ENCODE measurements around the gene GEMIN5.

Gene GEMIN5

GRCh38 chr5:154892369-154892771, 45.6 kb downstream of the GEMIN5 start:
- H3K4me3 ChIP-seq (ENCODE audit: insufficient read depth, low read depth, low read length), result no peak overlapping the region
- WGBS, 2 experiments, result 86 to 88% methylated on average over 13 of the region's 13 CpGs
- no peaks in the 10 kb centered on the region for H3K27me3 ChIP-seq (ENCODE audit: control insufficient read depth, insufficient read depth, low read length, poor library complexity, severe bottlenecking)
- H3K9me3 ChIP-seq (ENCODE audit: control insufficient read depth, low read length), result no peaks in the 10 kb centered on the region
- H3K4me1 ChIP-seq (ENCODE audit: control insufficient read depth, insufficient read depth, low read length), result no peaks in the 10 kb centered on the region
- H3K36me3 ChIP-seq (ENCODE audit: control insufficient read depth, insufficient read depth, low read length), result peaks cover 64% of the 10 kb centered on the region
- H3K27ac ChIP-seq (ENCODE audit: insufficient read depth, low read depth, low read length, poor library complexity, severe bottlenecking), result no peak overlapping the region

- no peaks in the 10 kb centered on the region for H3K27me3 ChIP-seq (ENCODE audit: control insufficient read depth, insufficient read depth, low read length, poor library complexity, severe bottlenecking)
- WGBS, 2 experiments, result 97 to 99% methylated on average over 2 of the region's 2 CpGs
- H3K4me3 ChIP-seq (ENCODE audit: insufficient read depth, low read depth, low read length), result no peak overlapping the region
- H3K36me3 ChIP-seq (ENCODE audit: control insufficient read depth, insufficient read depth, low read length), result peaks cover 55% of the 10 kb centered on the region
- H3K27ac ChIP-seq (ENCODE audit: insufficient read depth, low read depth, low read length, poor library complexity, severe bottlenecking), result no peak overlapping the region
- H3K9me3 ChIP-seq (ENCODE audit: control insufficient read depth, low read length), result peaks cover 10% of the 10 kb centered on the region
- no peaks in the 10 kb centered on the region for H3K4me1 ChIP-seq (ENCODE audit: control insufficient read depth, insufficient read depth, low read length)
Observed at GRCh38 chr5:154885439-154885838, 52.6 kb downstream of the GEMIN5 start.

- no peaks in the 10 kb centered on the region for H3K27me3 ChIP-seq (ENCODE audit: control insufficient read depth, insufficient read depth, low read length, poor library complexity, severe bottlenecking)
- H3K4me3 ChIP-seq (ENCODE audit: insufficient read depth, low read depth, low read length), result no peak overlapping the region
- H3K4me1 ChIP-seq (ENCODE audit: control insufficient read depth, insufficient read depth, low read length), result no peaks in the 10 kb centered on the region
- 91 to 94% methylated on average over 8 of the region's 8 CpGs for WGBS, 2 experiments
- peaks cover 10% of the 10 kb centered on the region for H3K9me3 ChIP-seq (ENCODE audit: control insufficient read depth, low read length)
- no peak overlapping the region for H3K27ac ChIP-seq (ENCODE audit: insufficient read depth, low read depth, low read length, poor library complexity, severe bottlenecking)
- H3K36me3 ChIP-seq (ENCODE audit: control insufficient read depth, insufficient read depth, low read length), result peaks cover 45% of the 10 kb centered on the region
Observed at GRCh38 chr5:154884424-154884823, 53.6 kb downstream of the GEMIN5 start.

GRCh38 chr5:154881986-154882385, 56.0 kb downstream of the GEMIN5 start:
- Histone ChIP-seq H3K9me3 (ENCODE audit: control insufficient read depth, low read length) (peaks cover 10% of the 10 kb centered on the region), H3K27ac (ENCODE audit: insufficient read depth, low read depth, low read length, poor library complexity, severe bottlenecking) (no peak overlapping the region), H3K4me1 (ENCODE audit: control insufficient read depth, insufficient read depth, low read length) (no peaks in the 10 kb centered on the region), H3K4me3 (ENCODE audit: insufficient read depth, low read depth, low read length) (no peak overlapping the region), H3K27me3 (ENCODE audit: control insufficient read depth, insufficient read depth, low read length, poor library complexity, severe bottlenecking) (no peaks in the 10 kb centered on the region), H3K36me3 (ENCODE audit: control insufficient read depth, insufficient read depth, low read length) (peaks cover 26% of the 10 kb centered on the region)
- WGBS, 2 experiments, result 96% methylated on average over 2 to 4 of the region's 4 CpGs

- Histone ChIP-seq H3K4me3 (ENCODE audit: insufficient read depth, low read depth, low read length) (no peak overlapping the region), H3K4me1 (ENCODE audit: control insufficient read depth, insufficient read depth, low read length) (no peaks in the 10 kb centered on the region), H3K9me3 (ENCODE audit: control insufficient read depth, low read length) (no peaks in the 10 kb centered on the region), H3K36me3 (ENCODE audit: control insufficient read depth, insufficient read depth, low read length) (peaks cover 34% of the 10 kb centered on the region), H3K27me3 (ENCODE audit: control insufficient read depth, insufficient read depth, low read length, poor library complexity, severe bottlenecking) (no peaks in the 10 kb centered on the region), H3K27ac (ENCODE audit: insufficient read depth, low read depth, low read length, poor library complexity, severe bottlenecking) (no peak overlapping the region)
- 95 to 97% methylated on average over 14 of the region's 14 CpGs for WGBS, 2 experiments
Observed at GRCh38 chr5:154878642-154879335, 59.2 kb downstream of the GEMIN5 start.

- Histone ChIP-seq H3K9me3 (ENCODE audit: control insufficient read depth, low read length) (no peaks in the 10 kb centered on the region), H3K4me1 (ENCODE audit: control insufficient read depth, insufficient read depth, low read length) (no peaks in the 10 kb centered on the region), H3K36me3 (ENCODE audit: control insufficient read depth, insufficient read depth, low read length) (peaks cover 39% of the 10 kb centered on the region), H3K27me3 (ENCODE audit: control insufficient read depth, insufficient read depth, low read length, poor library complexity, severe bottlenecking) (no peaks in the 10 kb centered on the region), H3K27ac (ENCODE audit: insufficient read depth, low read depth, low read length, poor library complexity, severe bottlenecking) (no peak overlapping the region), H3K4me3 (ENCODE audit: insufficient read depth, low read depth, low read length) (no peak overlapping the region)
- WGBS, 2 experiments, result 92 to 95% methylated on average over 5 of the region's 5 CpGs
Observed at GRCh38 chr5:154873791-154874331, 64.2 kb downstream of the GEMIN5 start.

GRCh38 chr5:154871734-154872133, 66.3 kb downstream of the GEMIN5 start:
- Histone ChIP-seq H3K27me3 (ENCODE audit: control insufficient read depth, insufficient read depth, low read length, poor library complexity, severe bottlenecking) (no peaks in the 10 kb centered on the region), H3K36me3 (ENCODE audit: control insufficient read depth, insufficient read depth, low read length) (peaks cover 37% of the 10 kb centered on the region), H3K9me3 (ENCODE audit: control insufficient read depth, low read length) (no peaks in the 10 kb centered on the region), H3K4me1 (ENCODE audit: control insufficient read depth, insufficient read depth, low read length) (no peaks in the 10 kb centered on the region), H3K4me3 (ENCODE audit: insufficient read depth, low read depth, low read length) (no peak overlapping the region), H3K27ac (ENCODE audit: insufficient read depth, low read depth, low read length, poor library complexity, severe bottlenecking) (no peak overlapping the region)
- WGBS, 2 experiments, result 96 to 97% methylated on average over 3 to 4 of the region's 4 CpGs

GRCh38 chr5:154868702-154869101, 69.3 kb downstream of the GEMIN5 start:
- no peaks in the 10 kb centered on the region for H3K9me3 ChIP-seq (ENCODE audit: control insufficient read depth, low read length)
- no peak overlapping the region for H3K27ac ChIP-seq (ENCODE audit: insufficient read depth, low read depth, low read length, poor library complexity, severe bottlenecking)
- no peaks in the 10 kb centered on the region for H3K4me1 ChIP-seq (ENCODE audit: control insufficient read depth, insufficient read depth, low read length)
- WGBS, 2 experiments, result 93 to 95% methylated on average over 5 of the region's 5 CpGs
- H3K36me3 ChIP-seq (ENCODE audit: control insufficient read depth, insufficient read depth, low read length), result peaks cover 18% of the 10 kb centered on the region
- no peak overlapping the region for H3K4me3 ChIP-seq (ENCODE audit: insufficient read depth, low read depth, low read length)
- no peaks in the 10 kb centered on the region for H3K27me3 ChIP-seq (ENCODE audit: control insufficient read depth, insufficient read depth, low read length, poor library complexity, severe bottlenecking)

- H3K27me3 ChIP-seq (ENCODE audit: control insufficient read depth, insufficient read depth, low read length, poor library complexity, severe bottlenecking), result no peaks in the 10 kb centered on the region
- H3K9me3 ChIP-seq (ENCODE audit: control insufficient read depth, low read length), result no peaks in the 10 kb centered on the region
- 93 to 97% methylated on average over 2 of the region's 2 CpGs for WGBS, 2 experiments
- peaks cover 18% of the 10 kb centered on the region for H3K36me3 ChIP-seq (ENCODE audit: control insufficient read depth, insufficient read depth, low read length)
- no peak overlapping the region for H3K4me3 ChIP-seq (ENCODE audit: insufficient read depth, low read depth, low read length)
- no peaks in the 10 kb centered on the region for H3K4me1 ChIP-seq (ENCODE audit: control insufficient read depth, insufficient read depth, low read length)
- H3K27ac ChIP-seq (ENCODE audit: insufficient read depth, low read depth, low read length, poor library complexity, severe bottlenecking), result no peak overlapping the region
Observed at GRCh38 chr5:154866841-154867240, 71.2 kb downstream of the GEMIN5 start.

GRCh38 chr5:154865466-154866184, 72.4 kb downstream of the GEMIN5 start:
- no peak overlapping the region for H3K4me3 ChIP-seq (ENCODE audit: insufficient read depth, low read depth, low read length)
- no peaks in the 10 kb centered on the region for H3K9me3 ChIP-seq (ENCODE audit: control insufficient read depth, low read length)
- 96 to 98% methylated on average over 5 of the region's 5 CpGs for WGBS, 2 experiments
- peaks cover 13% of the 10 kb centered on the region for H3K36me3 ChIP-seq (ENCODE audit: control insufficient read depth, insufficient read depth, low read length)
- no peak overlapping the region for H3K27ac ChIP-seq (ENCODE audit: insufficient read depth, low read depth, low read length, poor library complexity, severe bottlenecking)
- no peaks in the 10 kb centered on the region for H3K27me3 ChIP-seq (ENCODE audit: control insufficient read depth, insufficient read depth, low read length, poor library complexity, severe bottlenecking)
- no peaks in the 10 kb centered on the region for H3K4me1 ChIP-seq (ENCODE audit: control insufficient read depth, insufficient read depth, low read length)
